Activated CD8-positive, alpha-beta T cell treated with anti-CD3 and anti-CD28 coated beads for 36 hours (primary cell): ENCODE measurements around the gene USP47. TPM values are rescaled to one million over a fixed set of nuclear protein-coding genes. Genes with fewer than 3 reads are reported as not detected.

Source experiments
- ATAC-seq: fragments of 200-7000 bp; cut with Tn5 transposase; one replicate; pipeline ENCODE4 v1.10.0; 2021; ENCODE audit warnings: mild to moderate bottlenecking, moderate library complexity
- CTCF ChIA-PET: fragments of 350-600 bp; sonication (Branson Sonifier 250); formaldehyde crosslinking; loops from one replicate; lab custom pipeline; 2021; ENCODE audit warnings: antibody characterized with exemption; lab: Charles Lee
- POLR2A ChIA-PET: fragments of 350-600 bp; sonication (Branson Sonifier 250); formaldehyde crosslinking; loops from one replicate; lab custom pipeline; 2021; ENCODE audit warnings: antibody characterized with exemption; lab: Charles Lee
- DNase-seq: peaks from one replicate; pipeline ENCODE4 v3.0.0-alpha.2; 2020
- H3K27ac Mint-ChIP-seq: one replicate; pipeline ENCODE4 v1.8.0; 2021; ENCODE audit warnings: mild to moderate bottlenecking, mixed read lengths
- H3K27me3 Mint-ChIP-seq: one replicate; pipeline ENCODE4 v1.8.0; 2021; ENCODE audit warnings: mixed read lengths
- H3K36me3 Mint-ChIP-seq: one replicate; pipeline ENCODE4 v1.8.0; 2021; ENCODE audit warnings: low read depth, mixed read lengths
- H3K4me1 Mint-ChIP-seq: one replicate; pipeline ENCODE4 v1.8.0; 2021; ENCODE audit warnings: low read depth, mixed read lengths
- H3K4me3 Mint-ChIP-seq: one replicate; pipeline ENCODE4 v1.8.0; 2021; ENCODE audit warnings: mild to moderate bottlenecking, moderate library complexity, mixed read lengths
- H3K9me3 Mint-ChIP-seq: one replicate; pipeline ENCODE4 v1.8.0; 2021; ENCODE audit warnings: mixed read lengths
- CTCF ChIP-seq: fragments of 200-600 bp; IDR thresholded peaks from one replicate; pipeline ENCODE4 v1.8.0; 2022; ENCODE audit warnings: antibody characterized with exemption, mild to moderate bottlenecking
- intact Hi-C: fragments of 100-400 bp; cut with micrococcal nuclease; formaldehyde crosslinking; loops from one replicate; pipeline ENCODE4 v1.10.0; 2022
- total RNA-seq, 2 experiments: library from RNA; stranded (reverse); gene quantifications; one replicate each; pipeline ENCODE4 v1.2.3, GENCODE V29; 2021

Gene USP47
- total RNA-seq, 2 experiments from 2014 or later, result 37.8 to 39.7 TPM

- ATAC-seq, result no peak
- no peaks in the 10 kb centered on the region for H3K27me3 Mint-ChIP-seq
- H3K4me1 Mint-ChIP-seq, result peaks cover 1% of the 10 kb centered on the region
- no peak overlapping the region for H3K4me3 Mint-ChIP-seq
- CTCF ChIA-PET, result interaction anchor here (1.9 kb wide), 1 partner anchor 15 kb away, joined by 6 read pairs; no protein-coding TSS in a partner anchor
- POLR2A ChIA-PET, result no interaction called here
- no peaks in the 10 kb centered on the region for H3K36me3 Mint-ChIP-seq
- TF ChIP-seq CTCF, result no peak
- H3K9me3 Mint-ChIP-seq, result no peaks in the 10 kb centered on the region
- H3K27ac Mint-ChIP-seq, result no peak overlapping the region
- intact Hi-C loops, result no loop called here
- DNase-seq, result no peak
These were observed 140.7 kb downstream of the USP47 start for GRCh38 chr11:11982461-11982860.

- H3K27me3 Mint-ChIP-seq, result no peaks in the 10 kb centered on the region
- H3K9me3 Mint-ChIP-seq, result no peaks in the 10 kb centered on the region
- H3K27ac Mint-ChIP-seq, result no peak overlapping the region
- H3K36me3 Mint-ChIP-seq, result no peaks in the 10 kb centered on the region
- CTCF ChIA-PET, result interaction anchor here (1.9 kb wide), 1 partner anchor 16 kb away, joined by 6 read pairs; no protein-coding TSS in a partner anchor
- no peak overlapping the region for H3K4me3 Mint-ChIP-seq
- POLR2A ChIA-PET, result no interaction called here
- no peak for TF ChIP-seq CTCF
- DNase-seq (no peak), ATAC-seq (no peak)
- H3K4me1 Mint-ChIP-seq, result peaks cover 6% of the 10 kb centered on the region
- intact Hi-C loops, result no loop called here
These were observed 141.2 kb downstream of the USP47 start for GRCh38 chr11:11982975-11983374.

- peaks cover 6% of the 10 kb centered on the region for H3K4me1 Mint-ChIP-seq
- CTCF ChIA-PET, result interaction anchor here (1.9 kb wide), 1 partner anchor 16 kb away, joined by 6 read pairs; no protein-coding TSS in a partner anchor
These were observed 141.7 kb downstream of the USP47 start for GRCh38 chr11:11983427-11983826.

GRCh38 chr11:11984563-11984962 lies 142.8 kb downstream of the USP47 start:
- no peak overlapping the region for H3K27ac Mint-ChIP-seq
- intact Hi-C loops, result no loop called here
- ATAC-seq, result no peak
- no peaks in the 10 kb centered on the region for H3K36me3 Mint-ChIP-seq
- DNase-seq, result no peak
- CTCF ChIA-PET, result no interaction called here
- H3K27me3 Mint-ChIP-seq, result no peaks in the 10 kb centered on the region
- POLR2A ChIA-PET, result no interaction called here
- peaks cover 6% of the 10 kb centered on the region for H3K4me1 Mint-ChIP-seq
- no peak overlapping the region for H3K4me3 Mint-ChIP-seq
- H3K9me3 Mint-ChIP-seq, result no peaks in the 10 kb centered on the region
- TF ChIP-seq CTCF, result no peak

More at GRCh38 chr11:11983427-11983826, 141.7 kb downstream of the USP47 start:
- no peak for DNase-seq
- TF ChIP-seq CTCF, result no peak
- Mint-ChIP-seq H3K27ac (no peak overlapping the region), H3K9me3 (no peaks in the 10 kb centered on the region), H3K4me3 (no peak overlapping the region), H3K27me3 (no peaks in the 10 kb centered on the region), H3K36me3 (no peaks in the 10 kb centered on the region)
- ATAC-seq, result no peak
- intact Hi-C loops, result no loop called here
- POLR2A ChIA-PET, result no interaction called here

DNA sequence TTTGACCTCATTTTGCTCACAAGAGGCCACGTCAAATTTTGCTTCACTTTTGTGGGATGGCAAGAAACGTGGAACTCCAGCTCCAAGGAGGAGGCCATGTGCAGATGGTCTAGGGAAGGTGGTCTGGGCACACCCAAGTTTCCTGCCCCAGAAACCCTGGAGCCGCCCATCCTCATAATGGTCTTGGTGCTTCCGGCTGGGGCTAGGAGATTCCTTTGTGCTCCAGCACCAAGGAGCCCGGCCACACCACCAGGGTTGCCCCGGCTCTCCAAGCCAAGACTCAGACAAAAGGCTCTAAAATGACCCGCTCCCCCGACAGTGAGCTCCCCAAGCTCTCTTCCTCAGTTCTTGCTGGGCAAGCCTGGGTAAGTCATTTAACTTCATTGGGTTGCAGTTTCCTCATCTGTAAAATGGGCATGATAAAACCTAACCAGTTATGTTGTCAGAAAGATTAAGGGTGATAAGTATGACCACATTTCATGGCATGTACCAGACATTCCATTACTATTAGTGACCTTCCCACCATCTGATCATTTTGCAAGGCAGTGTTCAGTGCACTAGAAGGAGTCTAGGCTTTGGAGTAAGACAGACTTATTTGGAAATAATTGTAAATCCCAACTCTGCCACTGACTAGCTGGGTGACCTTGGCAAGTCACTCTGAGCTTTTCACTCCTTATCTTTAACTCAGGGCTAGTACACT lies 143.4 kb downstream of the USP47 start:
- no peaks in the 10 kb centered on the region for H3K27me3 Mint-ChIP-seq
- ATAC-seq (no peak), DNase-seq (no peak)
- ChIA-PET CTCF (interaction anchor here (1.3 kb wide), 1 partner anchor 18 kb away, joined by 5 read pairs; no protein-coding TSS in a partner anchor), POLR2A (no interaction called here)
- H3K4me1 Mint-ChIP-seq, result peaks cover 6% of the 10 kb centered on the region
- intact Hi-C loops, result no loop called here
- H3K9me3 Mint-ChIP-seq, result no peaks in the 10 kb centered on the region
- TF ChIP-seq CTCF, result no peak
- no peak overlapping the region for H3K4me3 Mint-ChIP-seq
- H3K36me3 Mint-ChIP-seq, result no peaks in the 10 kb centered on the region
- H3K27ac Mint-ChIP-seq, result no peak overlapping the region
